Psoas muscle (tissue), 8 donors: ENCODE results near the gene AFDN. TPM values are rescaled to one million over a fixed set of nuclear protein-coding genes. Genes with fewer than 3 reads are reported as not detected.

ENCODE experiments used
- ATAC-seq, 4 donors: fragments of 200-7000 bp; cut with Tn5 transposase; one replicate each; pipeline ENCODE4 v1.9.1; 2020; ENCODE audit warnings: moderate library complexity in 3 of 4, mild to moderate bottlenecking in 2 of 4
- DNase-seq, 2 donors: peaks; one replicate each; pipeline ENCODE4 v3.0.0-alpha.2; 2020
- H3K27ac ChIP-seq: fragments of 200-600 bp; one replicate; pipeline ENCODE4 v1.8.0; 2022
- H3K27me3 ChIP-seq, 3 donors: fragments of 200-600 bp in 1 of 3; one replicate each; pipeline versions ENCODE4 v1.6.1 to v1.8.0; 2013 to 2022; ENCODE audit warnings: low read length in 2 of 3, mild to moderate bottlenecking in 2 of 3, moderate library complexity in 1 of 3; ENCODE audit not compliant: insufficient read depth in 3 of 3
- H3K36me3 ChIP-seq, 2 donors: fragments of 200-600 bp in 1 of 2; one replicate each; pipeline versions ENCODE4 v1.6.1 to v1.8.0; 2013 to 2022; ENCODE audit warnings: low read depth in 1 of 2, mild to moderate bottlenecking in 1 of 2, moderate library complexity in 1 of 2; ENCODE audit not compliant: insufficient read depth in 1 of 2
- H3K4me1 ChIP-seq: fragments of 200-600 bp; one replicate; pipeline ENCODE4 v1.8.0; 2022
- H3K4me3 ChIP-seq: fragments of 200-600 bp; one replicate; pipeline ENCODE4 v1.8.0; 2022; ENCODE audit warnings: mild to moderate bottlenecking
- H3K9me3 ChIP-seq: fragments of 200-600 bp; one replicate; pipeline ENCODE4 v1.8.0; 2022
- CTCF ChIP-seq: fragments of 200-600 bp; IDR thresholded peaks from one replicate; pipeline ENCODE4 v1.8.0; 2022; ENCODE audit warnings: antibody characterized with exemption
- WGBS, 3 donors: extraction: QIAGEN DNeasy Blood & Tissue Kit; methylation state at CpG; one replicate each; pipeline versions ENCODE4 v1.1.6 to v1.1.7; 2013; 5-methylcytosine and 5-hydroxymethylcytosine counted together
- intact Hi-C, 2 donors: fragments of 100-400 bp; cut with DNase I; formaldehyde crosslinking; loops; one replicate each; pipeline versions ENCODE4 v1.11.0 to v1.14.2; 2022
- polyA plus RNA-seq, 3 donors: library from polyadenylated mRNA; stranded (reverse); fragments of 200-250 nt; gene quantifications; one replicate each; pipeline ENCODE4 v1.2.3, GENCODE V29; 2013
- total RNA-seq, 4 donors: library from RNA; stranded (reverse); fragmentation: NEBNext Ultra II Directional in 2 of 4; extraction: Animal tissue kit (Norgen Biotek cat#: 25700) in 2 of 4; gene quantifications; one replicate each; pipeline versions ENCODE4 v1.2.1 to v1.2.4, GENCODE V29; 2021 to 2023
- donor health status: healthy with polysubstance abuse.
- donor health status: DM: no; HTN: no; CAD: no; lungs with moderate emphysema.
- donor health status: Bipolar disorder and iron deficiency.
- donor health status: healthy.
- donor health status: DM: yes; HTN: yes; CAD: no.
- donor health status: DM: no; HTN: no; CAD: no.
- donor health status: DM: no; HTN: no; CAD: no.
- donor health status: DM: yes; HTN: yes; CAD: no.

AFDN gene
- total and polyA plus RNA-seq, 7 donors, result 12.2 to 35.6 (median 32.9) TPM

GRCh38 chr6:167990016-167990945, 163.6 kb downstream of the AFDN start:
- WGBS, 3 donors, result 92 to 93% (median 93%) methylated on average over 73 to 75 of the region's 75 CpGs
- ATAC-seq (peak in 1 of 4 donors; percentile 43), DNase-seq (no peak)
- Histone ChIP-seq H3K4me3 (no peak overlapping the region), H3K9me3 (no peaks in the 10 kb centered on the region), H3K27ac (no peak overlapping the region), H3K27me3 (peaks cover 0 to 6% (median 0%) of the 10 kb centered on the region in 3 donors), H3K36me3 (no peaks in the 10 kb centered on the region), H3K4me1 (no peaks in the 10 kb centered on the region)
- TF ChIP-seq CTCF, result no peak
- intact Hi-C loops, result no loop called here

DNA sequence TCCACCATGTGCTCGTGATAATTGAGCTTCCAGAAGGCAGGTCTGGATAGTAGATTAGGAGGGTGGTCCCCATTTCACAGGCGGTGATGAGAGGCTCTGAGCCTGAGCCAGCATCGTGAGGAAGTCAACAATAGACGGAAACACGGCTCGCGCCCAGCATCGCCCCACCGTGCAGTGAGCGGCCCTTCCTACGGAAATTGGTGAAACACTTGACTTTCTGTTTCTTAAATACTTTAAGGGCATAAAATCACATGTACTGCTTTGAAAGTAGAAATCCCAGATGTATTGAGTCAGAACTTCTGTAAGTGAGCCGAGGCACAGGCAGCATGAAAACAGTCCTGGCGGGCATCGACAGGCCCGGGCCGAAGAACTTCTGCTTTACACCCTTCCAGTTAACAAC, 166.5 kb downstream of the AFDN start:
- 63 to 67% (median 66%) methylated on average over 16 of the region's 16 CpGs for WGBS, 3 donors
- intact Hi-C loops, result no loop called here
- DNase-seq, result peak; percentile 43 to 71
- Histone ChIP-seq H3K27me3 (peaks cover 0 to 16% (median 4%) of the 10 kb centered on the region in 3 donors), H3K4me3 (no peak overlapping the region), H3K36me3 (no peaks in the 10 kb centered on the region), H3K4me1 (no peaks in the 10 kb centered on the region), H3K27ac (peak overlapping the region; percentile 60), H3K9me3 (no peaks in the 10 kb centered on the region)
- TF ChIP-seq CTCF, result no peak
- ATAC-seq, result peak; percentile 30 to 73 (median 52)

DNA sequence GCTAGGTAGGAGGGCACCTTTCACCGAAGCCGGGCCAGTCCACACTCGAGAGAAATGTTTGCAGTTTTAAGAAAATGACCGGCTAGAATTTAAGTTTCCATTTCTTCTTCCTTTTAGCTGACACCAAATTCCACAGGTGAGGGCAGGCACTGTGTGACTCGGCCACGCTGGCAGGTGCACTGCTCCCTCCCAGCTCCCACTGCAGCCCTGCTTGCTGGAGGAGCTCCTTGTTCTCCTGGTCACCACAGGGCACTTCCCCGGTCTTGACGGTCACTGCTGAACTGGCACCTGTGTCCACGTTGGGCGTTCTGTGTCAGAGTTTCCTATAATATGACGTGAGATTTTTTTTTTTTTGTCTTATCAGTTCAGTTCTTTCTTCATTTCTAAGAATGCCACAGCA, 167.1 kb downstream of the AFDN start:
- ATAC-seq, result no peak
- intact Hi-C loops, result no loop called here

DNA sequence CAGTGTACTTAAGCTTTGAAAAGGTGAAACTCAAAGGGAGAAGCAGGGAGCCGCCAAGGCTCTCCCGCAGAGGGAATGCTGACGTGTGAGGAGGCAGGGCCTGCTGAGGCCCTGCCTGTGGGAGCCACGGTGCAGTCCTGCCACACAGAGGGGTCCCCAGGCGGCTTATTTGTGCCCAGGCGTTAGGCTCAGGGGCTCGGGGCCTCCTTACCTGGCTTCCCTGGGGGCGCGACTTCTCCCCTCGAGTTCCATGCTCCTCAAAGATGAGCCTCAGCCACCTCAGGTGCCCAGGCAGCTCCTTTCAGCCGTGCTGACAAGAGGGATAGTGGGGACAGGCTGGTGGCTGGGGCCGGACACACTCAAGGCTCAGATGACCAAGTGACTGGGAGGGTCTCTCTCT, 168.6 kb downstream of the AFDN start:
- H3K4me3 ChIP-seq, result no peak overlapping the region
- no peaks in the 10 kb centered on the region for H3K36me3 ChIP-seq
- no peak overlapping the region for H3K27ac ChIP-seq
- no peak for TF ChIP-seq CTCF
- no peak for DNase-seq
- H3K27me3 ChIP-seq, result peaks cover 0 to 28% (median 4%) of the 10 kb centered on the region in 3 donors
- intact Hi-C loops, result no loop called here
- ATAC-seq, result no peak
- 77 to 85% (median 80%) methylated on average over 11 to 12 of the region's 12 CpGs for WGBS, 3 donors
- H3K4me1 ChIP-seq, result no peaks in the 10 kb centered on the region
- H3K9me3 ChIP-seq, result no peaks in the 10 kb centered on the region

More for the DNA sequence above, 167.1 kb downstream of the AFDN start:
- DNase-seq, result no peak
- WGBS, 3 donors, result 75 to 80% (median 80%) methylated on average over 11 of the region's 11 CpGs
- peak overlapping the region; percentile 60 for H3K27ac ChIP-seq
- H3K4me3 ChIP-seq, result peak overlapping the region; percentile 4
- H3K4me1 ChIP-seq, result no peaks in the 10 kb centered on the region
- no peaks in the 10 kb centered on the region for H3K9me3 ChIP-seq
- no peak for TF ChIP-seq CTCF
- peaks cover 0 to 22% (median 4%) of the 10 kb centered on the region in 3 donors for H3K27me3 ChIP-seq
- no peaks in the 10 kb centered on the region for H3K36me3 ChIP-seq
